Measurements from ENCODE around the gene SIRT1. TPM values are rescaled to one million over a fixed set of nuclear protein-coding genes. Genes with fewer than 3 reads are reported as not detected.
A peak's percentile ranks its signal among the peaks of the same experiment; 100 is the strongest.
"Not testable (repeated sequence)": the region's sequence is repeated elsewhere in the genome, so short reads cannot be mapped to it uniquely, and the experiment has no call there.

SIRT1 gene
- polyA plus RNA-seq (ENCODE audit: insufficient read length): 19.9 TPM

GRCh38 chr10:67884313-67884841 is at the start of gene SIRT1:
Gene SIRT1, plus strand, starts transcription at chr10:67884656. Its CDS starts 66 bp downstream, at chr10:67884722.
- peak; percentile 80 for DNase-seq (ENCODE audit: low read depth)

GRCh38 chr10:67835541-67836394 is 48.7 kb upstream of the SIRT1 start:
- not testable (repeated sequence) for DNase-seq (ENCODE audit: low read depth)

GRCh38 chr10:67836488-67836887 is 48.0 kb upstream of the SIRT1 start:
- DNase-seq (ENCODE audit: low read depth): no peak

- DNase-seq (ENCODE audit: low read depth): no peak
These were observed 47.5 kb upstream of the SIRT1 start for GRCh38 chr10:67836972-67837371.

- peak; percentile 72 for DNase-seq (ENCODE audit: low read depth)
These were observed 46.7 kb upstream of the SIRT1 start, which contains the start of gene DNAJC12 for GRCh38 chr10:67837541-67838314. Gene DNAJC12, minus strand, starts transcription at chr10:67838188. Its CDS starts 177 bp downstream, at chr10:67838011.

GRCh38 chr10:67839511-67839910 is 44.9 kb upstream of the SIRT1 start:
- not testable (repeated sequence) for DNase-seq (ENCODE audit: low read depth)

GRCh38 chr10:67839951-67840350 is 44.5 kb upstream of the SIRT1 start:
- no peak for DNase-seq (ENCODE audit: low read depth)

- no peak for DNase-seq (ENCODE audit: low read depth)
These were observed 42.7 kb upstream of the SIRT1 start for GRCh38 chr10:67841737-67842136.

GRCh38 chr10:67843284-67843683 is 41.2 kb upstream of the SIRT1 start:
- DNase-seq (ENCODE audit: low read depth): no peak

- DNase-seq (ENCODE audit: low read depth): peak; percentile 89
These were observed 35.0 kb upstream of the SIRT1 start for GRCh38 chr10:67849331-67850011.

GRCh38 chr10:67851186-67851585 is 33.3 kb upstream of the SIRT1 start:
- no peak for DNase-seq (ENCODE audit: low read depth)

- DNase-seq (ENCODE audit: low read depth): no peak
These were observed 31.7 kb upstream of the SIRT1 start for GRCh38 chr10:67852761-67853160.

- DNase-seq (ENCODE audit: low read depth): no peak
These were observed 30.9 kb upstream of the SIRT1 start for GRCh38 chr10:67853512-67853911.

GRCh38 chr10:67858971-67859370 is 25.5 kb upstream of the SIRT1 start:
- no peak for DNase-seq (ENCODE audit: low read depth)

GRCh38 chr10:67861750-67862432 is 22.6 kb upstream of the SIRT1 start:
- DNase-seq (ENCODE audit: low read depth): no peak

- DNase-seq (ENCODE audit: low read depth): no peak
These were observed 21.4 kb upstream of the SIRT1 start for GRCh38 chr10:67863094-67863493.

- DNase-seq (ENCODE audit: low read depth): no peak
These were observed 19.7 kb upstream of the SIRT1 start for GRCh38 chr10:67864607-67865371.

GRCh38 chr10:67868132-67868531 is 16.3 kb upstream of the SIRT1 start:
- DNase-seq (ENCODE audit: low read depth): no peak

GRCh38 chr10:67869996-67870395 is 14.5 kb upstream of the SIRT1 start:
- DNase-seq (ENCODE audit: low read depth): no peak

All from forelimb muscle (tissue), 1 donor.